Superior temporal gyrus (tissue), 1 donor: ENCODE results near the gene MACROD2.

ENCODE experiments used
- DNase-seq: peaks from one replicate; pipeline ENCODE4 v3.0.0-alpha.2; 2016; ENCODE audit errors: extremely low spot score

The MACROD2 gene

GRCh38 chr20:14470231-14470899, 475.0 kb downstream of the MACROD2 start:
- no peak for DNase-seq

GRCh38 chr20:14470977-14471661, 475.8 kb downstream of the MACROD2 start:
- DNase-seq, result no peak

- no peak for DNase-seq
Measured at GRCh38 chr20:14477125-14477524, 481.8 kb downstream of the MACROD2 start.

- DNase-seq, result no peak
Measured at GRCh38 chr20:14478126-14478525, 482.8 kb downstream of the MACROD2 start.

- DNase-seq, result no peak
Measured at GRCh38 chr20:14481863-14482262, 486.5 kb downstream of the MACROD2 start.

- DNase-seq, result no peak
Measured at GRCh38 chr20:14488212-14488611, 492.9 kb downstream of the MACROD2 start.

- DNase-seq, result no peak
Measured at GRCh38 chr20:14488756-14489479, 493.6 kb downstream of the MACROD2 start.

- no peak for DNase-seq
Measured at GRCh38 chr20:14489544-14489943, 494.2 kb downstream of the MACROD2 start.

- DNase-seq, result peak; percentile 25
Measured at GRCh38 chr20:14491436-14491835, 496.1 kb downstream of the MACROD2 start.

GRCh38 chr20:14493408-14493807, 498.1 kb downstream of the MACROD2 start:
- no peak for DNase-seq

GRCh38 chr20:14494355-14494754, 499.0 kb downstream of the MACROD2 start:
- DNase-seq, result no peak

- DNase-seq, result no peak
Measured at GRCh38 chr20:14495066-14495465, 499.8 kb downstream of the MACROD2 start.

- DNase-seq, result no peak
Measured at GRCh38 chr20:14497004-14497403, 501.7 kb downstream of the MACROD2 start.

- DNase-seq, result no peak
Measured at GRCh38 chr20:14498772-14499171, 503.5 kb downstream of the MACROD2 start.

- DNase-seq, result no peak
Measured at GRCh38 chr20:14505476-14505875, 510.2 kb downstream of the MACROD2 start.

- DNase-seq, result no peak
Measured at GRCh38 chr20:14507711-14508110, 512.4 kb downstream of the MACROD2 start.

- no peak for DNase-seq
Measured at GRCh38 chr20:14510341-14510740, 515.0 kb downstream of the MACROD2 start.

GRCh38 chr20:14512839-14513238, 517.5 kb downstream of the MACROD2 start:
- no peak for DNase-seq

- DNase-seq, result no peak
Measured at GRCh38 chr20:14518648-14519047, 523.3 kb downstream of the MACROD2 start.

- DNase-seq, result no peak
Measured at GRCh38 chr20:14521016-14521415, 525.7 kb downstream of the MACROD2 start.

- no peak for DNase-seq
Measured at GRCh38 chr20:14521436-14521835, 526.1 kb downstream of the MACROD2 start.

GRCh38 chr20:14522595-14522994, 527.3 kb downstream of the MACROD2 start:
- DNase-seq, result no peak

- DNase-seq, result no peak
Measured at GRCh38 chr20:14523090-14523489, 527.8 kb downstream of the MACROD2 start.
